PC-3 (cell line): ENCODE results near the gene KCNQ1OT1. TPM values are rescaled to one million over a fixed set of nuclear protein-coding genes. Genes with fewer than 3 reads are reported as not detected.

Source experiments
- ATAC-seq: fragments of 200-7000 bp; cut with Tn5 transposase; 2 replicates; pipeline ENCODE4 v1.9.1; 2020; ENCODE audit warnings: mild to moderate bottlenecking, moderate library complexity
- BruUV-seq: library from RNA; stranded (reverse); fragments of 400-500 nt; replicated peaks from 2 replicates; lab custom pipeline; 2021; lab: Mats Ljungman, UMichigan
- CTCF ChIA-PET: fragments of 300-600 bp; sonication (Branson Sonifier 250); formaldehyde crosslinking; loops from one replicate; lab custom pipeline; 2022; ENCODE audit warnings: antibody characterized with exemption; lab: Charles Lee
- POLR2A ChIA-PET: fragments of 300-600 bp; sonication (Branson Sonifier 250); formaldehyde crosslinking; loops from one replicate; lab custom pipeline; 2022; ENCODE audit warnings: antibody characterized with exemption; ENCODE audit not compliant: unreplicated experiment; lab: Charles Lee
- DNase-seq: peaks from one replicate; pipeline ENCODE4 v3.0.0-alpha.2; 2015
- H2AFZ ChIP-seq: fragments of 300-600 bp; sonication (generic); 2 replicates; pipeline ENCODE4 v1.6.0; 2016; ENCODE audit warnings: antibody characterized with exemption, low read length
- H3F3A ChIP-seq: fragments of 300-600 bp; sonication (generic); one replicate; pipeline ENCODE4 v1.6.0; 2017; ENCODE audit warnings: antibody characterized with exemption, low read length, control low read depth, mild to moderate bottlenecking; ENCODE audit not compliant: unreplicated experiment
- H3K27ac ChIP-seq: fragments of 300-600 bp; sonication (generic); 2 replicates; pipeline ENCODE4 v1.5.1; 2016; ENCODE audit warnings: mild to moderate bottlenecking, low read length
- H3K27me3 ChIP-seq: fragments of 300-600 bp; sonication (generic); 2 replicates; pipeline ENCODE4 v1.6.1; 2016; ENCODE audit warnings: low read length, mixed read lengths
- H3K36me3 ChIP-seq: fragments of 300-600 bp; sonication (generic); 2 replicates; pipeline ENCODE4 v1.6.1; 2016; ENCODE audit warnings: low read depth, mixed run types, low read length, mixed read lengths
- H3K4me1 ChIP-seq: fragments of 300-600 bp; sonication (generic); 2 replicates; pipeline ENCODE4 v1.5.1; 2016; ENCODE audit warnings: low read length; ENCODE audit not compliant: insufficient read depth
- H3K4me2 ChIP-seq: fragments of 300-600 bp; sonication (generic); 2 replicates; pipeline ENCODE4 v1.6.0; 2016; ENCODE audit warnings: low read length
- H3K4me3 ChIP-seq: fragments of 300-600 bp; sonication (generic); 2 replicates; pipeline ENCODE4 v1.5.1; 2016; ENCODE audit warnings: mild to moderate bottlenecking, low read length, mixed read lengths
- H3K79me2 ChIP-seq: fragments of 300-600 bp; sonication (generic); 2 replicates; pipeline ENCODE4 v1.6.1; 2017; ENCODE audit warnings: low read length, mixed read lengths
- H3K9ac ChIP-seq: fragments of 300-600 bp; sonication (generic); 2 replicates; pipeline ENCODE4 v1.6.0; 2016; ENCODE audit warnings: mild to moderate bottlenecking, low read length
- H3K9me2 ChIP-seq: fragments of 300-600 bp; sonication (generic); replicated peaks from 2 replicates; pipeline ENCODE4 v1.6.1; 2016; ENCODE audit warnings: mixed run types, low read length, mixed read lengths
- H3K9me3 ChIP-seq: fragments of 300-600 bp; sonication (generic); 2 replicates; pipeline ENCODE4 v1.6.1; 2016; ENCODE audit warnings: low read length, mixed read lengths
- H4K20me1 ChIP-seq: fragments of 300-600 bp; sonication (generic); 2 replicates; pipeline ENCODE4 v1.6.1; 2016; ENCODE audit warnings: low read length, mixed read lengths
- CTCF ChIP-seq: fragments of 300-600 bp; sonication (generic); conservative IDR thresholded peaks from 2 replicates; pipeline ENCODE4 v1.5.1; 2017; ENCODE audit warnings: antibody characterized with exemption, low read depth, mild to moderate bottlenecking, low read length
- EZH2 ChIP-seq: fragments of 300-600 bp; sonication (generic); IDR thresholded peaks from one replicate; pipeline ENCODE4 v1.6.1; 2017; ENCODE audit warnings: antibody characterized with exemption, mild to moderate bottlenecking, low read length; ENCODE audit not compliant: unreplicated experiment
- EZH2phosphoT487 ChIP-seq: fragments of 300-600 bp; sonication (generic); IDR thresholded peaks from 2 replicates; pipeline ENCODE4 v1.6.1; 2018; ENCODE audit warnings: mild to moderate bottlenecking, antibody characterized with exemption, low read length, borderline replicate concordance
- intact Hi-C: fragments of 100-400 bp; cut with micrococcal nuclease; formaldehyde crosslinking; loops from 2 replicates; pipeline ENCODE4 v1.9.0; 2023
- total RNA-seq: library from RNA; depleted of rRNA; stranded (reverse); fragments of >200 nt; gene quantifications from 2 replicates; pipeline ENCODE4 v1.2.3, GENCODE V29; 2014

The KCNQ1OT1 gene
- total RNA-seq, 1 experiment from 2014 or later = 1.5 TPM

GRCh38 chr11:2673250-2673610 lies 26.6 kb downstream of the KCNQ1OT1 start:
- Histone ChIP-seq H3K9ac (no peak overlapping the region), H3K4me1 (no peaks in the 10 kb centered on the region), H3K36me3 (no peaks in the 10 kb centered on the region), H3K79me2 (peaks cover 19% of the 10 kb centered on the region), H3K9me2 (no peaks in the 10 kb centered on the region), H3K27ac (no peak overlapping the region), H4K20me1 (0 out of 2 replicates have a peak, but pooled peaks cover 6% of the 10 kb centered on the region), H3K9me3 (no peaks in the 10 kb centered on the region), H3F3A (no peaks in the 10 kb centered on the region), H3K27me3 (no peaks in the 10 kb centered on the region), H3K4me2 (no peak overlapping the region), H2AFZ (no peak overlapping the region), H3K4me3 (no peak overlapping the region)
- intact Hi-C loops = no loop called here
- ATAC-seq (no peak), DNase-seq (no peak)
- no TSS peak for BruUV-seq
- ChIA-PET CTCF (no interaction called here), POLR2A (no interaction called here)
- no peak for TF ChIP-seq EZH2phosphoT487
- no peak for TF ChIP-seq CTCF
- no peak for TF ChIP-seq EZH2

- Histone ChIP-seq H3K4me3 (no peak overlapping the region), H3K9me2 (no peaks in the 10 kb centered on the region), H3K9ac (no peak overlapping the region), H3K27ac (no peak overlapping the region), H2AFZ (no peak overlapping the region), H3K36me3 (no peaks in the 10 kb centered on the region), H3K27me3 (no peaks in the 10 kb centered on the region), H3F3A (no peaks in the 10 kb centered on the region), H4K20me1 (0 out of 2 replicates have a peak, but pooled peaks cover 6% of the 10 kb centered on the region), H3K4me2 (no peak overlapping the region), H3K4me1 (no peaks in the 10 kb centered on the region), H3K9me3 (no peaks in the 10 kb centered on the region), H3K79me2 (peaks cover 14% of the 10 kb centered on the region)
- ChIA-PET CTCF (no interaction called here), POLR2A (no interaction called here)
- DNase-seq (no peak), ATAC-seq (no peak)
- BruUV-seq = no TSS peak
- intact Hi-C loops = no loop called here
- TF ChIP-seq CTCF (no peak), EZH2phosphoT487 (no peak), EZH2 (no peak)
Observed at GRCh38 chr11:2672553-2673249, 27.1 kb downstream of the KCNQ1OT1 start.

GRCh38 chr11:2671748-2672147 lies 28.0 kb downstream of the KCNQ1OT1 start:
- Histone ChIP-seq H3K36me3 (no peaks in the 10 kb centered on the region), H3K4me2 (no peak overlapping the region), H3K9me3 (no peaks in the 10 kb centered on the region), H3K4me3 (no peak overlapping the region), H3K9me2 (no peaks in the 10 kb centered on the region), H3K79me2 (peaks cover 6% of the 10 kb centered on the region; the same call in 1 of the 2 replicates), H3K27ac (no peak overlapping the region), H3K9ac (no peak overlapping the region), H3K4me1 (no peaks in the 10 kb centered on the region), H4K20me1 (0 out of 2 replicates have a peak, but pooled peaks cover 5% of the 10 kb centered on the region), H2AFZ (no peak overlapping the region), H3F3A (no peaks in the 10 kb centered on the region), H3K27me3 (no peaks in the 10 kb centered on the region)
- ChIA-PET CTCF (no interaction called here), POLR2A (no interaction called here)
- DNase-seq = no peak
- ATAC-seq = no peak
- no TSS peak for BruUV-seq
- TF ChIP-seq EZH2phosphoT487 (no peak), EZH2 (no peak), CTCF (no peak)
- intact Hi-C loops = no loop called here
